T-helper 1 cell (primary cell): ENCODE results near the gene AGER.
"Not testable (repeated sequence)": the region's sequence is repeated elsewhere in the genome, so short reads cannot be mapped to it uniquely, and the experiment has no call there.

Experiments
- DNase-seq, 5 donors: peaks; one replicate each; pipeline ENCODE4 v3.0.0-alpha.2; 2012 to 2020

The AGER gene

GRCh38 chr6:32198866-32199265 lies 14.8 kb upstream of the AGER start:
- DNase-seq, result no peak

GRCh38 chr6:32198345-32198696 lies 14.3 kb upstream of the AGER start:
- DNase-seq, result no peak

- no peak for DNase-seq
Measured at GRCh38 chr6:32196682-32197616, 12.9 kb upstream of the AGER start.

GRCh38 chr6:32195902-32196681 lies 12.0 kb upstream of the AGER start:
- peak; percentile 35 to 69 (median 48) for DNase-seq

- peak; percentile 99 to 100 (median 100) for DNase-seq
Measured at GRCh38 chr6:32195652-32195901, 11.5 kb upstream of the AGER start.

GRCh38 chr6:32194825-32195651 lies 11.0 kb upstream of the AGER start:
- DNase-seq, result peak in 1 of 5 donors; percentile 56

- DNase-seq, result no peak
Measured at GRCh38 chr6:32194388-32194787, 10.3 kb upstream of the AGER start.

GRCh38 chr6:32193096-32193495 lies 9.0 kb upstream of the AGER start:
- DNase-seq, result not testable (repeated sequence)

- peak in 4 of 5 donors; percentile 33 to 78 (median 48) for DNase-seq
Measured at GRCh38 chr6:32192608-32193039, 8.6 kb upstream of the AGER start, which contains the start of gene GPSM3. TSS of gene GPSM3 (minus strand) at chr6:32192643. CDS start at chr6:32192513, 130 bp downstream.

GRCh38 chr6:32191696-32192607 lies 7.9 kb upstream of the AGER start:
- no peak for DNase-seq

GRCh38 chr6:32190911-32191677 lies 7.0 kb upstream of the AGER start:
- no peak for DNase-seq

- peak; percentile 65 to 91 (median 70) for DNase-seq
Measured at GRCh38 chr6:32190054-32190851, 6.2 kb upstream of the AGER start, which contains the start of gene PBX2. TSS of gene PBX2 (minus strand) at chr6:32190202. CDS start at chr6:32189915, 287 bp downstream.

- no peak for DNase-seq
Measured at GRCh38 chr6:32189742-32190053, 5.6 kb upstream of the AGER start.

- DNase-seq, result no peak
Measured at GRCh38 chr6:32189069-32189741, 5.2 kb upstream of the AGER start.

GRCh38 chr6:32188381-32189068 lies 4.5 kb upstream of the AGER start:
- DNase-seq, result no peak

- DNase-seq, result not testable (repeated sequence)
Measured at GRCh38 chr6:32187725-32188380, 3.8 kb upstream of the AGER start.

GRCh38 chr6:32187009-32187709 lies 3.1 kb upstream of the AGER start:
- no peak for DNase-seq
